Heart right ventricle (tissue), 16 donors: ENCODE measurements around the gene GON7. TPM values are rescaled to one million over a fixed set of nuclear protein-coding genes. Genes with fewer than 3 reads are reported as not detected.
"Not testable (repeated sequence)": the region's sequence is repeated elsewhere in the genome, so short reads cannot be mapped to it uniquely, and the experiment has no call there.

Experiments
- ATAC-seq, 8 donors: fragments of 200-7000 bp; cut with Tn5 transposase; one replicate each; pipeline ENCODE4 v1.9.1; 2020; ENCODE audit warnings: mild to moderate bottlenecking in 8 of 8, moderate library complexity in 8 of 8, moderate number of reproducible peaks in 1 of 8
- DNase-seq, 2 donors: peaks; one replicate each; pipeline ENCODE4 v3.0.0-alpha.2; 2020
- H3K27ac ChIP-seq, 10 donors: fragments of 200-600 bp; sonication (generic) in 2 of 10; one replicate each; pipeline versions ENCODE4 v1.5.0 to v1.8.0; 2020 to 2022; ENCODE audit warnings: mild to moderate bottlenecking in 3 of 10
- H3K27me3 ChIP-seq, 7 donors: fragments of 200-600 bp; one replicate each; pipeline ENCODE4 v1.8.0; 2021 to 2022; ENCODE audit warnings: mild to moderate bottlenecking in 2 of 7
- H3K36me3 ChIP-seq, 9 donors: fragments of 200-600 bp; sonication (generic) in 1 of 9; one replicate each; pipeline versions ENCODE4 v1.5.0 to v1.8.0; 2020 to 2022; ENCODE audit warnings: mild to moderate bottlenecking in 2 of 9
- H3K4me1 ChIP-seq, 9 donors: fragments of 200-600 bp; sonication (generic) in 1 of 9; one replicate each; pipeline versions ENCODE4 v1.5.0 to v1.8.0; 2020 to 2022; ENCODE audit warnings: mild to moderate bottlenecking in 4 of 9
- H3K4me3 ChIP-seq, 10 donors: fragments of 200-600 bp; sonication (generic) in 2 of 10; one replicate each; pipeline versions ENCODE4 v1.5.0 to v1.8.0; 2020 to 2022; ENCODE audit warnings: mild to moderate bottlenecking in 7 of 10, moderate library complexity in 2 of 10
- H3K9me3 ChIP-seq, 11 donors: fragments of 200-600 bp in 10 of 11; sonication (generic) in 2 of 11; one replicate each; pipeline versions ENCODE4 v1.5.0 to v1.8.0; 2013 to 2022; ENCODE audit warnings: mild to moderate bottlenecking in 2 of 11, control low read depth in 1 of 11, moderate library complexity in 1 of 11
- CTCF ChIP-seq, 9 donors: fragments of 200-600 bp; sonication (generic) in 2 of 9; IDR thresholded peaks; one replicate each; pipeline versions ENCODE4 v1.5.0 to v1.8.0; 2021 to 2022; ENCODE audit warnings: antibody characterized with exemption in 9 of 9, mild to moderate bottlenecking in 5 of 9, moderate library complexity in 1 of 9
- WGBS, 2 donors: extraction: QIAGEN DNeasy Blood & Tissue Kit; methylation state at CpG; one replicate each; pipeline ENCODE4 v1.1.7; 2013; ENCODE audit warnings: inconsistent platforms in 1 of 2; 5-methylcytosine and 5-hydroxymethylcytosine counted together
- intact Hi-C, 10 donors: fragments of 100-400 bp; cut with DNase I; formaldehyde crosslinking; loops; one replicate each; pipeline versions ENCODE4 v1.11.1 to v1.14.2; 2022
- polyA plus RNA-seq, 2 donors: library from polyadenylated mRNA; stranded (reverse); fragments of 200-250 nt; gene quantifications; one replicate each; pipeline ENCODE4 v1.2.3, GENCODE V29; 2013
- total RNA-seq, 10 donors: library from RNA; stranded (reverse); fragmentation: NEBNext Ultra II Directional in 3 of 10; extraction: Animal tissue kit (Norgen Biotek cat#: 25700) in 3 of 10; gene quantifications; one replicate each; pipeline versions ENCODE4 v1.2.1 to v1.2.4, GENCODE V29; 2021 to 2023
- donor health status: Arrhythmogenic right ventricular cardiomyopathy.
- donor health status: ischemic (EF 13 %, LVEDD 7.1; RV severe dilation, severe dysfunction).
- donor health status: healthy with polysubstance abuse.
- donor health status: DM: no; HTN: yes; CAD: no.
- donor health status: DM: no; HTN: no; CAD: no.
- donor health status: ischemic (EF 25% LVEDD 6.9; RV normal size, moderate dysfunction).
- donor health status: ischemic (EF 25% LVEDD 5.7; RV mildly dilated, moderate dysfunction).
- donor health status: healthy.
- donor health status: DM: yes; HTN: yes; CAD: no.
- donor health status: Ischemic cardiomyopathy.
- donor health status: ischemic (EF 35%, LVEDD 5.7; RV mildly dilated, moderate dysfunction).
- donor health status: nonischemic (EF 11% LVEDD 7.7; RV severe dilation, severe dysfunction).
- donor health status: DM: yes; HTN: yes; CAD: no.
- donor health status: PGD.
- donor health status: ischemic (EF 29% LVEDD 5.4; RV normal size, mild dysfunction).
- donor health status: nonischemic (EF 23%, LVEDD 6.1; RV moderate dilation, normal function).

Gene GON7
- total and polyA plus RNA-seq, 12 donors: 9.9 to 20.1 (median 15.1) TPM

DNA sequence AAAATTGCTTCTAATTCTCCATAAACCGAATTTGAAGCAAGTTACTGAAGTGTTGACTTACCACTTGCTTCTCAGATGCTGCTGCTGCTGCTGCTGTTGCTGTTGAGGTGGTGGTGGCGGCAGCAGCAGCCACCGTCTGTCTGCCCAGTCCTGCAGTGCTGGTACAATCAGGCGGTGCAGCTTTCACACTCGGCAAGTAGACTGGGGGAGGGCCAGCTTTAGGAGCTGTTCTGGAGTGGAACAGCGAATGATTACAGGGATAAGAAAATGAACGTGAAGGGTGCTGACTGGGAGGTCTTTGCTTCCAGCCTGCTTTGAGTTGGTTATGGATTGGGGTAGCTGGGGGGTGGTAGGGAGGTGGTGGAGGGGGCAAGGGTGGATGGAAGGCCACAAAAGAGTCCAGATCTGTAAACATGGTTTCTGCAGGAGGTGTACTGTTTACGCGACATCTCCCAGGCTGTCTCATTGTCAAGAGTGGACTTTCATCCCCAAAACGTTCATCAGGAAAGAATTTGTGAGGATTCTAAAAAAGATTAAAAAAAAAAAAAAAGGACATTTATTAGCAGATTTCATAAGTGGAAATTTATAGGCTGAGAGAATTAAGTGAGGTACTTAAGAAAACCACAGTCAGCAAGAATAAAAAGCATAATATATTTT is 39.0 kb upstream of the GON7 start:
- WGBS, 2 donors: 88 to 89% methylated on average over 10 of the region's 10 CpGs

GRCh38 chr14:93240678-93241000 is 33.8 kb upstream of the GON7 start:
- ATAC-seq: no peak
- H3K36me3 ChIP-seq: peaks cover 0 to 69% (median 22%) of the 10 kb centered on the region in 9 donors
- intact Hi-C loops: loop anchor here in 1 of 10 donors (10.0 kb wide), 1 partner anchor 374 kb away; no protein-coding TSS in a partner anchor
- H3K4me3 ChIP-seq: no peak overlapping the region
- DNase-seq: no peak
- no peaks in the 10 kb centered on the region for H3K9me3 ChIP-seq
- TF ChIP-seq CTCF (IDR thresholded peaks at IDR 0.05): no peak
- no peaks in the 10 kb centered on the region for H3K4me1 ChIP-seq
- 92 to 93% methylated on average over 3 of the region's 3 CpGs for WGBS, 2 donors
- no peak overlapping the region for H3K27ac ChIP-seq
- H3K27me3 ChIP-seq: no peaks in the 10 kb centered on the region

More for the DNA sequence above, 39.0 kb upstream of the GON7 start:
- H3K4me3 ChIP-seq: no peak overlapping the region
- ATAC-seq (no peak), DNase-seq (no peak)
- H3K27me3 ChIP-seq: no peaks in the 10 kb centered on the region
- H3K36me3 ChIP-seq: peaks cover 0 to 100% (median 32%) of the 10 kb centered on the region in 9 donors
- intact Hi-C loops: loop anchor here in 1 of 10 donors (10.0 kb wide), 1 partner anchor 369 kb away; no protein-coding TSS in a partner anchor
- H3K27ac ChIP-seq: no peak overlapping the region
- no peaks in the 10 kb centered on the region for H3K4me1 ChIP-seq
- TF ChIP-seq CTCF (IDR thresholded peaks at IDR 0.05): no peak
- H3K9me3 ChIP-seq: no peaks in the 10 kb centered on the region

- Histone ChIP-seq H3K27me3 (no peaks in the 10 kb centered on the region), H3K27ac (no peak overlapping the region), H3K9me3 (no peaks in the 10 kb centered on the region), H3K4me1 (no peaks in the 10 kb centered on the region), H3K4me3 (no peak overlapping the region), H3K36me3 (peaks cover 0 to 63% (median 22%) of the 10 kb centered on the region in 9 donors)
- ATAC-seq (no peak), DNase-seq (no peak)
- WGBS, 2 donors: 95 to 96% methylated on average over 25 of the region's 25 CpGs
- intact Hi-C loops: loop anchor here in 5 of 10 donors (10.0 kb wide), 4 partner anchors 95 to 385 kb away; partner anchors contain the start of gene BTBD7 (in 1 of the 5)
- no peak for TF ChIP-seq CTCF (IDR thresholded peaks at IDR 0.05)
Observed at GRCh38 chr14:93239869-93240677, 33.2 kb upstream of the GON7 start.

GRCh38 chr14:93234798-93235197 is 27.9 kb upstream of the GON7 start:
- 41 to 49% methylated on average over 10 of the region's 10 CpGs for WGBS, 2 donors
- H3K4me3 ChIP-seq: no peak overlapping the region
- peaks cover 0 to 10% (median 0%) of the 10 kb centered on the region in 9 donors for H3K36me3 ChIP-seq
- DNase-seq (no peak), ATAC-seq (peak in 1 of 8 donors; percentile 42)
- TF ChIP-seq CTCF (IDR thresholded peaks at IDR 0.05): no peak
- intact Hi-C loops: loop anchor here in 4 of 10 donors (10.0 kb wide), 4 partner anchors 100 to 390 kb away; partner anchors contain the start of gene BTBD7 (in 1 of the 4)
- H3K9me3 ChIP-seq: no peaks in the 10 kb centered on the region
- H3K27me3 ChIP-seq: peaks cover 0 to 4% (median 0%) of the 10 kb centered on the region in 7 donors
- H3K4me1 ChIP-seq: peaks cover 0 to 14% (median 6%) of the 10 kb centered on the region in 9 donors
- no peak overlapping the region for H3K27ac ChIP-seq

GRCh38 chr14:93233078-93233477 is 26.2 kb upstream of the GON7 start:
- not testable (repeated sequence) for H3K27ac ChIP-seq, DNase-seq, H3K27me3 ChIP-seq, H3K9me3 ChIP-seq, H3K4me3 ChIP-seq, ATAC-seq
- Histone ChIP-seq H3K4me1 (peaks cover 0 to 14% (median 6%) of the 10 kb centered on the region in 9 donors), H3K36me3 (peaks cover 0 to 15% (median 6%) of the 10 kb centered on the region in 9 donors)
- WGBS, 2 donors: 85 to 90% methylated on average over 5 of the region's 5 CpGs
- intact Hi-C loops: loop anchor here in 4 of 10 donors (10.0 kb wide), 4 partner anchors 102 to 392 kb away; partner anchors contain the start of gene BTBD7 (in 1 of the 4)
